ENCODE measurements around the gene DTX3.

DNA sequence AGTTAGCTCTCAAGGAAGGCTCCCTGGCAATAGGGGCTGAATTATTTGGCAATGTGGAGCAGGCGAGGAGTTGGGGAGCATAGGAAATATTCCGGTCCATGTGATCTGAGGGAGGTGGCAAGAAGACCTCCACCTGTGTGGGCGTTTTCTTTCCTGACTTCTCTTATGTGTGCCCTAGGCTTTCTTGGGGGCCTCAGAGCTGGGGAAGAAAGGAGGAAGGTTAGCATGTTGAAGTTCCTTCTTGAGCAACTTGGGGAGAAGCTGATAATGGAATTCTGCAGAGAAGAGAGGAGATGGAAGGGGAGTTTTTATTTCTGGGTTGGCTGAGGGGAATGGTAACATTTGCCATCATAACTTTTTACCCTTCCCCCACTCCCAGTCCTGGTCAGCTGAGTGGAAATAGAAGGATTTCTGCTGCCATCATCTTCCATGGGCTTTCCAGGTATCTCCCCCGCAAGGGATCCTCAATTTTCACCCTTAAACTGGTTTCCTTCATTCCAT, 1.2 kb downstream of the DTX3 start:
- TF ChIP-seq CTCF (IDR thresholded peaks at IDR 0.05) (no peak), POLR2A (IDR thresholded peaks at IDR 0.05) (no peak)

Data from adrenal gland (tissue), 5 donors.